Colonic mucosa (tissue), 4 donors: Measurements from ENCODE around the gene MAPKAPK3. TPM values are rescaled to one million over a fixed set of nuclear protein-coding genes. Genes with fewer than 3 reads are reported as not detected.

Experiments
- DNase-seq: peaks from one replicate; pipeline ENCODE4 v3.0.0-alpha.2; 2020
- H3K27ac ChIP-seq: fragments of 200-600 bp; one replicate; pipeline ENCODE4 v1.8.0; 2021
- H3K27me3 ChIP-seq: fragments of 200-600 bp; one replicate; pipeline ENCODE4 v1.8.0; 2021
- H3K36me3 ChIP-seq: fragments of 200-600 bp; one replicate; pipeline ENCODE4 v1.8.0; 2021
- H3K4me1 ChIP-seq: fragments of 200-600 bp; one replicate; pipeline ENCODE4 v1.8.0; 2021; ENCODE audit warnings: mild to moderate bottlenecking
- H3K4me3 ChIP-seq: fragments of 200-600 bp; one replicate; pipeline ENCODE4 v1.8.0; 2021
- H3K9ac ChIP-seq, 2 donors: one replicate each; pipeline ENCODE4 v1.7.0; 2013; ENCODE audit warnings: control low read depth in 2 of 2, low read depth in 2 of 2, low read length in 2 of 2
- H3K9me3 ChIP-seq: fragments of 200-600 bp; one replicate; pipeline ENCODE4 v1.8.0; 2021
- CTCF ChIP-seq: fragments of 200-600 bp; IDR thresholded peaks from one replicate; pipeline ENCODE4 v1.8.0; 2022; ENCODE audit warnings: antibody characterized with exemption, mild to moderate bottlenecking
- intact Hi-C: fragments of 100-400 bp; cut with DNase I; formaldehyde crosslinking; loops from one replicate; pipeline ENCODE4 v1.14.1; 2022
- total RNA-seq, 2 donors: library from RNA; stranded (reverse); fragmentation: NEBNext Ultra II Directional in 1 of 2; extraction: Animal tissue kit (Norgen Biotek cat#: 25700) in 1 of 2; gene quantifications; one replicate each; pipeline ENCODE4 v1.2.1, GENCODE V29; 2021
- donor health status: healthy.
- donor health status: DM: no; HTN: no; CAD: no.
- donor health status: DM: no; HTN: no; CAD: no.

MAPKAPK3 gene
- total RNA-seq, 2 donors from 2014 or later, result 27.3 to 45.1 TPM

GRCh38 chr3:50607271-50608091 is 9.5 kb upstream of the MAPKAPK3 start:
- no peaks in the 10 kb centered on the region for H3K27me3 ChIP-seq
- TF ChIP-seq CTCF, result no peak
- H3K9ac ChIP-seq, result peak overlapping the region; percentile 9 to 16
- peaks cover 14% of the 10 kb centered on the region for H3K36me3 ChIP-seq
- peak overlapping the region; percentile 2 for H3K4me3 ChIP-seq
- intact Hi-C loops, result no loop called here
- H3K4me1 ChIP-seq, result peaks cover 22% of the 10 kb centered on the region
- no peak overlapping the region for H3K27ac ChIP-seq
- DNase-seq, result no peak
- no peaks in the 10 kb centered on the region for H3K9me3 ChIP-seq

- Histone ChIP-seq H3K4me1 (peaks cover 18% of the 10 kb centered on the region), H3K27me3 (no peaks in the 10 kb centered on the region), H3K9me3 (no peaks in the 10 kb centered on the region), H3K36me3 (peaks cover 14% of the 10 kb centered on the region), H3K4me3 (peak overlapping the region; percentile 2), H3K27ac (no peak overlapping the region), H3K9ac (peak overlapping the region in 1 of 2 donors; percentile 16)
- DNase-seq, result no peak
- TF ChIP-seq CTCF, result no peak
- intact Hi-C loops, result no loop called here
Measured at GRCh38 chr3:50608278-50608677, 8.7 kb upstream of the MAPKAPK3 start.

GRCh38 chr3:50609071-50609762 is 7.7 kb upstream of the MAPKAPK3 start:
- Histone ChIP-seq H3K9me3 (no peaks in the 10 kb centered on the region), H3K36me3 (peaks cover 14% of the 10 kb centered on the region), H3K9ac (peak overlapping the region; percentile 36 to 98), H3K27me3 (no peaks in the 10 kb centered on the region), H3K4me1 (peaks cover 18% of the 10 kb centered on the region), H3K4me3 (peak overlapping the region; percentile 88), H3K27ac (peak overlapping the region; percentile 95)
- TF ChIP-seq CTCF, result no peak
- no peak for DNase-seq
- intact Hi-C loops, result no loop called here

GRCh38 chr3:50609763-50610085 is 7.2 kb upstream of the MAPKAPK3 start:
- Histone ChIP-seq H3K27me3 (no peaks in the 10 kb centered on the region), H3K9ac (peak overlapping the region in 1 of 2 donors; percentile 98), H3K4me3 (peak overlapping the region; percentile 88), H3K4me1 (peaks cover 18% of the 10 kb centered on the region), H3K9me3 (no peaks in the 10 kb centered on the region), H3K27ac (peak overlapping the region; percentile 95), H3K36me3 (peaks cover 14% of the 10 kb centered on the region)
- no peak for TF ChIP-seq CTCF
- intact Hi-C loops, result no loop called here
- no peak for DNase-seq

GRCh38 chr3:50610181-50610971 is 6.6 kb upstream of the MAPKAPK3 start:
- Histone ChIP-seq H3K4me1 (peaks cover 18% of the 10 kb centered on the region), H3K4me3 (peak overlapping the region; percentile 88), H3K27me3 (no peaks in the 10 kb centered on the region), H3K9me3 (no peaks in the 10 kb centered on the region), H3K36me3 (peaks cover 14% of the 10 kb centered on the region), H3K9ac (peak overlapping the region; percentile 91 to 98), H3K27ac (peak overlapping the region; percentile 95)
- intact Hi-C loops, result no loop called here
- DNase-seq, result peak; percentile 89
- TF ChIP-seq CTCF, result no peak
